Endothelial cell of umbilical vein (primary cell): ENCODE data around the gene RBP5. TPM values are rescaled to one million over a fixed set of nuclear protein-coding genes. Genes with fewer than 3 reads are reported as not detected.

Source experiments
- BruUV-seq: library from RNA; stranded (reverse); fragments of 400-500 nt; replicated peaks from 2 replicates; lab custom pipeline; 2021; lab: Mats Ljungman, UMichigan
- CTCF ChIA-PET: fragments of 300-600, 350-600 bp; sonication (Branson Sonifier 250); formaldehyde crosslinking; loops from one replicate; lab custom pipeline; 2021; ENCODE audit warnings: antibody characterized with exemption, inconsistent platforms; lab: Charles Lee
- POLR2A ChIA-PET: fragments of 300-600, 350-600 bp; sonication (Branson Sonifier 250); formaldehyde crosslinking; loops from one replicate; lab custom pipeline; 2021; ENCODE audit warnings: antibody characterized with exemption, inconsistent platforms; lab: Charles Lee
- DNase-seq: peaks from one replicate; pipeline ENCODE4 v3.0.0-alpha.2; 2011; ENCODE audit warnings: low read depth, low spot score
- FAIRE-seq: peaks from 2 replicates; lab custom pipeline; 2011; peaks lifted over from hg19 to GRCh38; lab: Jason Lieb, UNC
- H2AFZ ChIP-seq: 2 replicates; pipeline ENCODE4 v1.6.0; 2012; ENCODE audit warnings: low read depth, low read length, control low read depth, inconsistent platforms
- H3K27ac ChIP-seq: 2 replicates; pipeline ENCODE4 v1.5.1; 2011; ENCODE audit warnings: low read depth, mild to moderate bottlenecking, control low read depth, low read length, moderate library complexity; ENCODE audit not compliant: insufficient read depth
- H3K27me3 ChIP-seq, 2 experiments: 2 replicates each; pipeline versions ENCODE4 v1.6.0 to v1.6.1; 2011; ENCODE audit warnings: low read length in 2 of 2, mixed read lengths in 1 of 2; ENCODE audit not compliant: control insufficient read depth in 2 of 2, insufficient read depth in 2 of 2
- H3K36me3 ChIP-seq, 2 experiments: 2 replicates in 1 of 2; 3 replicates in 1 of 2; pipeline ENCODE4 v1.5.1; 2011; ENCODE audit warnings: low read length in 2 of 2, mild to moderate bottlenecking in 1 of 2, moderate library complexity in 1 of 2; ENCODE audit not compliant: control insufficient read depth in 2 of 2, insufficient read depth in 2 of 2; ENCODE audit errors: extremely low read depth in 1 of 2
- H3K4me1 ChIP-seq: 3 replicates; pipeline ENCODE4 v1.5.1; 2011; ENCODE audit warnings: mild to moderate bottlenecking, low read length; ENCODE audit not compliant: control insufficient read depth, insufficient read depth; ENCODE audit errors: extremely low read depth
- H3K4me2 ChIP-seq: 2 replicates; pipeline ENCODE4 v1.6.1; 2011; ENCODE audit warnings: low read length, control low read depth, mixed read lengths; ENCODE audit not compliant: insufficient read depth
- H3K4me3 ChIP-seq, 3 experiments: fragments of 200-600 bp in 1 of 3; sonication (generic), shearing (Covaris generic) in 1 of 3; replicated peaks in 1 of 3; 2 replicates each; pipeline ENCODE4 v1.5.1; 2011 to 2016; ENCODE audit warnings: control low read depth in 3 of 3, low read length in 3 of 3, mild to moderate bottlenecking in 2 of 3, inconsistent platforms in 1 of 3, low read depth in 1 of 3, moderate library complexity in 1 of 3; ENCODE audit not compliant: insufficient read depth in 1 of 3
- H3K79me2 ChIP-seq: 2 replicates; pipeline ENCODE4 v1.6.0; 2012; ENCODE audit warnings: low read length, inconsistent platforms; ENCODE audit not compliant: control insufficient read depth, insufficient read depth
- H3K9ac ChIP-seq: replicated peaks from 2 replicates; pipeline ENCODE3; 2011; ENCODE audit warnings: low read length, control low read depth; ENCODE audit not compliant: insufficient read depth; ENCODE audit errors: extremely low read depth
- H3K9me1 ChIP-seq: replicated peaks from 3 replicates; pipeline ENCODE4 v1.6.0; 2011; ENCODE audit warnings: mild to moderate bottlenecking, low read length; ENCODE audit not compliant: control insufficient read depth, insufficient read depth; ENCODE audit errors: extremely low read depth
- H3K9me3 ChIP-seq: replicated peaks from 2 replicates; pipeline ENCODE4 v1.5.1; 2012; ENCODE audit warnings: low read length, inconsistent platforms; ENCODE audit not compliant: control insufficient read depth, insufficient read depth
- H4K20me1 ChIP-seq: replicated peaks from 2 replicates; pipeline ENCODE3; 2011; ENCODE audit warnings: mild to moderate bottlenecking, low read length; ENCODE audit not compliant: control insufficient read depth, insufficient read depth; ENCODE audit errors: extremely low read depth
- CTCF ChIP-seq, 2 donors: IDR thresholded peaks; 1 replicate in 1 of 2; 2 replicates in 1 of 2; pipeline ENCODE4 v1.5.1; 2011; ENCODE audit warnings: low read length in 2 of 2, mild to moderate bottlenecking in 2 of 2, moderate library complexity in 2 of 2, control low read depth in 1 of 2, inconsistent platforms in 1 of 2, low read depth in 1 of 2; ENCODE audit not compliant: insufficient read depth in 1 of 2; ENCODE audit errors: extremely low read depth in 1 of 2
- EZH2 ChIP-seq: IDR thresholded peaks from 2 replicates; pipeline ENCODE4 v1.6.1; 2012; ENCODE audit warnings: borderline replicate concordance, low read depth, mild to moderate bottlenecking, moderate library complexity, low read length, inconsistent platforms; ENCODE audit not compliant: severe bottlenecking
- GATA2 ChIP-seq: IDR thresholded peaks from 2 replicates; pipeline ENCODE4 v1.7.0; 2011; ENCODE audit warnings: low read depth, mild to moderate bottlenecking, moderate library complexity, mixed read lengths, low read length; ENCODE audit not compliant: insufficient read length, insufficient read depth
- JUN ChIP-seq: IDR thresholded peaks from 2 replicates; pipeline ENCODE4 v1.6.1; 2011; ENCODE audit warnings: borderline replicate concordance, low read depth; ENCODE audit not compliant: insufficient read length, insufficient read depth
- MAX ChIP-seq: IDR thresholded peaks from 2 replicates; pipeline ENCODE4 v1.6.1; 2011; ENCODE audit not compliant: insufficient read depth, insufficient read length
- MYC ChIP-seq: IDR thresholded peaks from one replicate; pipeline ENCODE4 v1.6.1; 2011; ENCODE audit warnings: mild to moderate bottlenecking, low read depth, low read length
- POLR2A ChIP-seq: IDR thresholded peaks from 2 replicates; pipeline ENCODE4 v1.6.1; 2012; ENCODE audit warnings: low read depth, mild to moderate bottlenecking, control low read depth, low read length
- POLR2AphosphoS5 ChIP-seq: IDR thresholded peaks from 2 replicates; pipeline ENCODE4 v1.6.1; 2012; ENCODE audit warnings: low read depth, mild to moderate bottlenecking, control low read depth, low read length, moderate library complexity; ENCODE audit not compliant: insufficient read depth
- dilution Hi-C: fragments of 300-500 bp; cut with MboI; formaldehyde crosslinking; loops from one replicate; pipeline ENCODE4 v1.15.0; 2019; ENCODE audit warnings: low sequenced_read_pairs; ENCODE audit not compliant: extremely low pct_ligation_motif_present
- intact Hi-C: fragments of 100-400 bp; cut with micrococcal nuclease; formaldehyde crosslinking; loops from one replicate; pipeline ENCODE4 v1.10.0; 2022
- polyA plus RNA-seq, 4 experiments: library from polyadenylated mRNA; depleted of rRNA in 3 of 4; stranded (reverse) in 3 of 4; unstranded in 1 of 4; fragments of >200 nt; gene quantifications; 2 replicates each; pipeline versions ENCODE4 v1.2.1 to v1.2.3, GENCODE V29; 2011 to 2012; ENCODE audit warnings: missing spikeins in 1 of 4
- total RNA-seq: library from RNA; stranded (reverse); gene quantifications from 2 replicates; pipeline ENCODE4 v1.2.3, GENCODE V29; 2021

RBP5 gene
- total and polyA plus RNA-seq, 2 donors (not counting 3 experiments of a cell fraction or from before 2014, with no cell fraction given), result 0.12 TPM; not detected in 1

- Histone ChIP-seq H3K27ac (no peak overlapping the region), H4K20me1 (no peaks in the 10 kb centered on the region), H3K4me3 (no peak overlapping the region), H3K36me3 (no peaks in the 10 kb centered on the region), H3K9me1 (no peaks in the 10 kb centered on the region), H3K9ac (no peak overlapping the region), H3K79me2 (no peaks in the 10 kb centered on the region), H3K9me3 (no peaks in the 10 kb centered on the region), H3K4me1 (peaks cover 6% of the 10 kb centered on the region), H3K27me3 (peaks cover 0 to 17% of the 10 kb centered on the region in 2 experiments), H2AFZ (no peak overlapping the region), H3K4me2 (no peak overlapping the region)
- BruUV-seq, result no TSS peak
- FAIRE-seq (no peak), DNase-seq (no peak)
- ChIA-PET POLR2A (no interaction called here), CTCF (interaction anchor here (1.1 to 4.5 kb wide), 3 partner anchors 17 to 146 kb away, joined by 3 to 19 read pairs (median 11); partner anchors contain the start of genes C12orf57, C1RL and RNU7-1)
- TF ChIP-seq POLR2A (no peak), EZH2 (no peak), MAX (no peak), GATA2 (no peak), POLR2AphosphoS5 (no peak), MYC (no peak), CTCF (IDR thresholded peaks at IDR 0.05; ENCODE audit: extremely low read depth in 1 of 2, insufficient read depth in 1 of 2, low read depth in 1 of 2, low read length in 2 of 2) (no peak), JUN (no peak)
- intact Hi-C loops (loop anchor here (5.0 kb wide), 2 partner anchors 118 to 218 kb away; partner anchors contain the start of genes EMG1, PHB2 and SPSB2), dilution Hi-C loops (no loop called here)
These were observed 38.3 kb downstream of the RBP5 start for GRCh38 chr12:7090222-7090998.
